KMS-11 (cell line): ENCODE results near the gene BMPER.

Source experiments
- H2AFZ ChIP-seq: fragments of 200-600 bp; sonication (generic); 2 replicates; pipeline ENCODE4 v1.6.1; 2016; ENCODE audit warnings: antibody characterized with exemption, mixed run types, low read depth
- H3K27ac ChIP-seq: fragments of 200-600 bp; sonication (generic); 2 replicates; pipeline ENCODE4 v1.6.1; 2016; ENCODE audit warnings: mild to moderate bottlenecking, mixed run types
- H3K27me3 ChIP-seq: fragments of 200-600 bp; sonication (generic); 2 replicates; pipeline ENCODE4 v1.6.1; 2017; ENCODE audit warnings: mild to moderate bottlenecking, low read depth, mixed run types, moderate library complexity; ENCODE audit not compliant: insufficient read depth
- H3K36me3 ChIP-seq: fragments of 200-600 bp; sonication (generic); 2 replicates; pipeline ENCODE4 v1.6.1; 2017; ENCODE audit warnings: mild to moderate bottlenecking, mixed run types; ENCODE audit not compliant: insufficient read depth
- H3K4me1 ChIP-seq: fragments of 200-600 bp; sonication (generic); 2 replicates; pipeline ENCODE4 v1.6.1; 2016; ENCODE audit warnings: mild to moderate bottlenecking, low read depth, mixed run types; ENCODE audit not compliant: poor library complexity, severe bottlenecking
- H3K4me2 ChIP-seq: fragments of 200-600 bp; sonication (generic); 2 replicates; pipeline ENCODE4 v1.7.0; 2016; ENCODE audit warnings: mild to moderate bottlenecking, mixed run types
- H3K4me3 ChIP-seq: fragments of 200-600 bp; sonication (generic); IDR thresholded peaks from 2 replicates; pipeline ENCODE4 v1.6.1; 2017; ENCODE audit warnings: low read depth, low read length, mixed read lengths; ENCODE audit not compliant: insufficient read depth
- H3K79me2 ChIP-seq: fragments of 200-600 bp; sonication (generic); 2 replicates; pipeline ENCODE4 v1.6.1; 2016; ENCODE audit warnings: low read depth, mixed run types; ENCODE audit not compliant: insufficient read depth
- H3K9ac ChIP-seq: fragments of 200-600 bp; sonication (generic); 2 replicates; pipeline ENCODE4 v1.6.1; 2016; ENCODE audit warnings: mild to moderate bottlenecking, mixed run types
- H4K20me1 ChIP-seq: fragments of 200-600 bp; sonication (generic); 2 replicates; pipeline ENCODE4 v1.6.1; 2016; ENCODE audit warnings: mild to moderate bottlenecking, mixed run types; ENCODE audit not compliant: insufficient read depth
- CTCF ChIP-seq: fragments of 200-600 bp; sonication (generic); conservative IDR thresholded peaks from 2 replicates; pipeline ENCODE4 v1.6.1; 2017; ENCODE audit warnings: low read depth, mild to moderate bottlenecking, antibody characterized with exemption, low read length, moderate library complexity, mixed read lengths

Gene BMPER

GRCh38 chr7:33998476-33998875 lies 93.1 kb downstream of the BMPER start:
- Histone ChIP-seq H3K27ac (no peak overlapping the region), H3K36me3 (no peaks in the 10 kb centered on the region), H3K4me1 (no peaks in the 10 kb centered on the region), H3K4me3 (no peak overlapping the region), H3K79me2 (no peaks in the 10 kb centered on the region), H3K9ac (no peak overlapping the region), H2AFZ (no peak overlapping the region), H4K20me1 (no peaks in the 10 kb centered on the region), H3K4me2 (no peak overlapping the region), H3K27me3 (no peaks in the 10 kb centered on the region)
- no peak for TF ChIP-seq CTCF

GRCh38 chr7:34011017-34011695 lies 105.8 kb downstream of the BMPER start:
- H3K27me3 ChIP-seq, result no peaks in the 10 kb centered on the region
- no peak for TF ChIP-seq CTCF
- no peaks in the 10 kb centered on the region for H4K20me1 ChIP-seq
- no peak overlapping the region for H3K27ac ChIP-seq
- H3K9ac ChIP-seq, result no peak overlapping the region
- H3K4me3 ChIP-seq, result no peak overlapping the region
- no peaks in the 10 kb centered on the region for H3K36me3 ChIP-seq
- H3K79me2 ChIP-seq, result no peaks in the 10 kb centered on the region
- no peak overlapping the region for H3K4me2 ChIP-seq
- H2AFZ ChIP-seq, result no peak overlapping the region
- H3K4me1 ChIP-seq, result no peaks in the 10 kb centered on the region

- TF ChIP-seq CTCF, result no peak
- no peak overlapping the region for H3K4me2 ChIP-seq
Measured at GRCh38 chr7:34011696-34012095, 106.4 kb downstream of the BMPER start.

GRCh38 chr7:34013421-34013820 lies 108.1 kb downstream of the BMPER start:
- H3K4me1 ChIP-seq, result no peaks in the 10 kb centered on the region
- H3K27me3 ChIP-seq, result no peaks in the 10 kb centered on the region
- no peak for TF ChIP-seq CTCF
- no peaks in the 10 kb centered on the region for H3K36me3 ChIP-seq
- H4K20me1 ChIP-seq, result no peaks in the 10 kb centered on the region
- no peak overlapping the region for H3K27ac ChIP-seq
- no peak overlapping the region for H2AFZ ChIP-seq
- H3K4me3 ChIP-seq, result no peak overlapping the region
- H3K9ac ChIP-seq, result no peak overlapping the region
- no peaks in the 10 kb centered on the region for H3K79me2 ChIP-seq
- H3K4me2 ChIP-seq, result no peak overlapping the region

More at GRCh38 chr7:34011696-34012095, 106.4 kb downstream of the BMPER start:
- Histone ChIP-seq H3K79me2 (no peaks in the 10 kb centered on the region), H4K20me1 (no peaks in the 10 kb centered on the region), H3K27ac (no peak overlapping the region), H3K4me3 (no peak overlapping the region), H3K36me3 (no peaks in the 10 kb centered on the region), H3K9ac (no peak overlapping the region), H3K27me3 (no peaks in the 10 kb centered on the region), H2AFZ (no peak overlapping the region), H3K4me1 (no peaks in the 10 kb centered on the region)
